Peyer's patch (tissue), 4 donors: ENCODE measurements around the gene CD101.

Experiments used
- POLR2A ChIP-seq, 2 donors: fragments of 450-650 bp; IDR thresholded peaks; one replicate each; pipeline ENCODE4 v1.5.1; 2017; ENCODE audit warnings: antibody characterized with exemption in 2 of 2, mild to moderate bottlenecking in 2 of 2, moderate library complexity in 2 of 2
- TF ChIP-seq, protein P1 (sequence below), 6 experiments: fragments of 450-650 bp in 4 of 6; fragments of 200-600 bp in 2 of 6; sonication (generic) in 1 of 6; IDR thresholded peaks; one replicate each; pipeline ENCODE4 v1.5.1; 2017 to 2019; ENCODE audit warnings: antibody characterized with exemption in 6 of 6, mild to moderate bottlenecking in 3 of 6, moderate library complexity in 1 of 6

DNA sequence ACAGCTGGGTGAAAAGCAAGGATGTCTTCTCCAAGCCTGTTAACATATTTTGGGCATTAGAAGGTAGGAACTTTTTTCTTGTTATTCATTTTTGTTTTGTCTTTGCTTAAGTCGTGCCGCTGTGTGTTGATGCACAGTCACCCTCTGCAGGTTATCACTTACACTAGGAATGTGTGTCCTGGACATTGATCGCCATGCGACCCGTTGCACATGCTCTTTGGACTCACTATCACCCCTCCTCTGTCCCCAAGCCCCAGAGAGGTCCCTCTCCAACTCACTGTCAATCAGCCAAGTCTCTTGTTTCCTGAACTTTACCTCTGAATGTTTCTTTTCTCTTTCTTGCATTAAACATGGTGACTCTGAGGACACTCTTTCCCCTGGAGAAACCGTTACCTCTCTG is 40.0 kb upstream of the CD101 start:
- TF ChIP-seq, protein P1, sequence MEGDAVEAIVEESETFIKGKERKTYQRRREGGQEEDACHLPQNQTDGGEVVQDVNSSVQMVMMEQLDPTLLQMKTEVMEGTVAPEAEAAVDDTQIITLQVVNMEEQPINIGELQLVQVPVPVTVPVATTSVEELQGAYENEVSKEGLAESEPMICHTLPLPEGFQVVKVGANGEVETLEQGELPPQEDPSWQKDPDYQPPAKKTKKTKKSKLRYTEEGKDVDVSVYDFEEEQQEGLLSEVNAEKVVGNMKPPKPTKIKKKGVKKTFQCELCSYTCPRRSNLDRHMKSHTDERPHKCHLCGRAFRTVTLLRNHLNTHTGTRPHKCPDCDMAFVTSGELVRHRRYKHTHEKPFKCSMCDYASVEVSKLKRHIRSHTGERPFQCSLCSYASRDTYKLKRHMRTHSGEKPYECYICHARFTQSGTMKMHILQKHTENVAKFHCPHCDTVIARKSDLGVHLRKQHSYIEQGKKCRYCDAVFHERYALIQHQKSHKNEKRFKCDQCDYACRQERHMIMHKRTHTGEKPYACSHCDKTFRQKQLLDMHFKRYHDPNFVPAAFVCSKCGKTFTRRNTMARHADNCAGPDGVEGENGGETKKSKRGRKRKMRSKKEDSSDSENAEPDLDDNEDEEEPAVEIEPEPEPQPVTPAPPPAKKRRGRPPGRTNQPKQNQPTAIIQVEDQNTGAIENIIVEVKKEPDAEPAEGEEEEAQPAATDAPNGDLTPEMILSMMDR (IDR thresholded peaks at IDR 0.05) = no peak
- TF ChIP-seq POLR2A (IDR thresholded peaks at IDR 0.05) = no peak
